ENCODE results near the gene MAPK8IP2.

GRCh38 chr22:50569896-50570535 lies 30.6 kb upstream of the MAPK8IP2 start:
- TF ChIP-seq YY1 (IDR thresholded peaks at IDR 0.05; ENCODE audit: low read depth) (no peak), POLR2AphosphoS5 (IDR thresholded peaks at IDR 0.05; ENCODE audit: low read depth, low read length) (no peak), CTCF (IDR thresholded peaks at IDR 0.05) (no peak), NFIC (IDR thresholded peaks at IDR 0.05; ENCODE audit: borderline replicate concordance) (no peak), RXRA (IDR thresholded peaks at IDR 0.05; ENCODE audit: borderline replicate concordance, low read depth) (no peak), TEAD4 (IDR thresholded peaks at IDR 0.05; ENCODE audit: borderline replicate concordance, insufficient read depth) (no peak), RAD21 (IDR thresholded peaks at IDR 0.05; ENCODE audit: low read length) (no peak), MXI1 (IDR thresholded peaks at IDR 0.05; ENCODE audit: low read depth, low read length) (no peak), CHD2 (IDR thresholded peaks at IDR 0.05; ENCODE audit: low read length, partially characterized antibody) (no peak), TAF1 (IDR thresholded peaks at IDR 0.05; ENCODE audit: borderline replicate concordance, low read depth, low read length) (no peak), GABPA (IDR thresholded peaks at IDR 0.05; ENCODE audit: low read depth) (no peak), REST (IDR thresholded peaks at IDR 0.05; ENCODE audit: low read depth, low read length) (no peak), NRF1 (IDR thresholded peaks at IDR 0.05; ENCODE audit: low read depth, low read length) (no peak)
